ENCODE data around the gene GPR84. TPM values are rescaled to one million over a fixed set of nuclear protein-coding genes. Genes with fewer than 3 reads are reported as not detected.

GPR84 gene
- total and polyA plus RNA-seq, 9 of the 15 experiments (the other 6 are each of a cell fraction or from before 2014, with no cell fraction given), result 0.07 to 0.18 (median 0.11) TPM; not detected in 5

DNA sequence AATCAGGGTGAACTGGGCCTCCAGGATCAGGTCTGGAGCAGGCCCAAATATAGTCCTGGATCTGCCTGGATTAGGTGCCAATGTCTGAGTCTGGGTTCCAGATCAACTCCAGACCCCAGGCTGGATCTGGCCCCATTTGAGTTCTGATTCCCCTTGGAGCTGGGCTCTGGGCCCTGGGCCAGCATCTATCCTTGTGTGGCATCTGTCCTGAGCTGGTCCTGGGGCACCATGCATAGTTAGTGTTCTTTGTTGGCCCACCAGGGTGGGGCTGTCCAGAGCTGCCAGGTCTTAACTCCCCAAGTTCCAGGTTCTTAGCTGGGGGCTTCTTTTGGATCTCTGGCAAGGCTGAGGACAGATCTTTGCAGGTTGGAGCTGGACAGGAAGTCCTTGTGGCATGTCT is 31.3 kb upstream of the GPR84 start:
- H3K4me1 ChIP-seq (replicated peaks in 1 of 2; ENCODE audit: control insufficient read depth in 2 of 2, insufficient read depth in 2 of 2, low read length in 2 of 2), result peaks cover 23 to 24% of the 10 kb centered on the region in 2 experiments; a peak in 4 of 5 replicates
- BruUV-seq (replicated peaks), result TSS peak; percentile 24
- CTCF ChIA-PET (ENCODE audit: low intra/inter-chr PET ratio), result interaction anchor here (1.2 kb wide), 1 partner anchor 16 kb away, joined by 9 read pairs; no protein-coding TSS in a partner anchor

DNA sequence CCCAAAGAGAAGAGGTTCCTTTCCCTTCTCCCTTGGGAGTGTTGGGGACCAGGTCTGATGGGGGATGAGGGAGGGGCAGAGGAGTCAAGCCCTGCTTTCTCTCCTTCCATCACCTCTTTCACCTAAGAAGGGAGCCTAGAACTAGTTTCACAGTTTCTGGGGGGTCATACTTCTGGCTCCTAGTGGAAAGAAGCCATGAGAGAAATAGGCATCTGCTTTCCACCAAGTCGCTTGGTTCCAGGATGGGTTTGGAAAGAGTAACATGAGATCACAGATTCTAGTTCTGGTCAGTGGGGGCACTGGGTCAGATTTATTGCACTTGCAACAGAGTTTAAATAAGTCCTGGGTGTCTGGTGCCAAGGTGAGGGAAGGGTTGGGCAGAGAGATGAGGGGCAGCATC is 30.7 kb upstream of the GPR84 start:
- H3K4me3 ChIP-seq, result no peak overlapping the region
- ChIA-PET POLR2A (interaction anchor here (0.5 to 3.1 kb wide), 4 partner anchors 16 to 176 kb away, joined by 3 to 13 read pairs (median 3); no protein-coding TSS in a partner anchor), CTCF (ENCODE audit: low intra/inter-chr PET ratio) (interaction anchor here (1.2 to 1.3 kb wide), 2 partner anchors 16 to 178 kb away, joined by 3 to 9 read pairs; no protein-coding TSS in a partner anchor)
- peaks cover 27 to 30% of the 10 kb centered on the region in 2 experiments; a peak in 4 of 5 replicates for H3K4me1 ChIP-seq (replicated peaks in 1 of 2; ENCODE audit: control insufficient read depth in 2 of 2, insufficient read depth in 2 of 2, low read length in 2 of 2)
- no peaks in the 10 kb centered on the region; the same call in 1 of the 2 replicates for H4K20me1 ChIP-seq (replicated peaks; ENCODE audit: control insufficient read depth, insufficient read depth, low read length)
- DNase-seq (ENCODE audit: extremely low read depth in 1 of 4, low spot score in 3 of 4), result no peak
- in situ Hi-C loops (cut with MboI) (loop anchor here (10.0 kb wide), 1 partner anchor 50 kb away; no protein-coding TSS in a partner anchor), intact Hi-C loops (cut with micrococcal nuclease) (loop anchor here (1.0 kb wide), 3 partner anchors 16 to 44 kb away; no protein-coding TSS in a partner anchor)
- H3K4me2 ChIP-seq (ENCODE audit: insufficient read depth, low read length), result no peak overlapping the region
- H2AFZ ChIP-seq (ENCODE audit: low read depth, low read length), result no peak overlapping the region
- H3K27me3 ChIP-seq (ENCODE audit: control insufficient read depth in 2 of 2, insufficient read depth in 2 of 2, low read length in 2 of 2), result no peaks in the 10 kb centered on the region
- H3K27ac ChIP-seq (ENCODE audit: extremely low read depth, low read depth, low read length), result no peak overlapping the region
- 92% methylated on average over 1 of the region's 1 CpG for WGBS (ENCODE audit: insufficient coverage, low coverage, missing lambda C conversion rate)
- ATAC-seq, result no peak
- no TSS peak for BruUV-seq (replicated peaks)
- FAIRE-seq, result no peak
- H3K9ac ChIP-seq (ENCODE audit: insufficient read depth in 1 of 2, low read depth in 2 of 2, low read length in 2 of 2), result no peak overlapping the region
- peaks cover 3% of the 10 kb centered on the region for H3K9me1 ChIP-seq (ENCODE audit: control insufficient read depth, insufficient read depth, low read length)
- peaks cover 60% of the 10 kb centered on the region for H3K36me3 ChIP-seq (ENCODE audit: control insufficient read depth, insufficient read depth, low read length)
- peaks cover 41% of the 10 kb centered on the region for H3K79me2 ChIP-seq (ENCODE audit: control insufficient read depth, insufficient read depth, low read length)
- TF ChIP-seq HNRNPH1 (optimal IDR thresholded peaks at IDR 0.05; ENCODE audit: low read depth, low read length) (no peak), SUPT5H (IDR thresholded peaks at IDR 0.05) (0 out of 2 replicates have a peak, but pooled peaks have one; percentile 10), MCM3 (IDR thresholded peaks at IDR 0.05) (no peak)
- H3K9me3 ChIP-seq (replicated peaks; ENCODE audit: control insufficient read depth, insufficient read depth, low read depth, low read length), result no peaks in the 10 kb centered on the region

More for the DNA sequence above, 31.3 kb upstream of the GPR84 start:
- Histone ChIP-seq H3K9me3 (replicated peaks; ENCODE audit: control insufficient read depth, insufficient read depth, low read depth, low read length) (no peaks in the 10 kb centered on the region), H4K20me1 (replicated peaks; ENCODE audit: control insufficient read depth, insufficient read depth, low read length) (no peaks in the 10 kb centered on the region; the same call in 1 of the 2 replicates), H3K79me2 (ENCODE audit: control insufficient read depth, insufficient read depth, low read length) (peaks cover 36% of the 10 kb centered on the region), H3K27me3 (ENCODE audit: control insufficient read depth in 2 of 2, insufficient read depth in 2 of 2, low read length in 2 of 2) (no peaks in the 10 kb centered on the region), H3K36me3 (ENCODE audit: control insufficient read depth, insufficient read depth, low read length) (peaks cover 66% of the 10 kb centered on the region), H3K4me2 (ENCODE audit: insufficient read depth, low read length) (no peak overlapping the region), H3K4me3 (no peak overlapping the region), H2AFZ (ENCODE audit: low read depth, low read length) (no peak overlapping the region), H3K9ac (ENCODE audit: insufficient read depth in 1 of 2, low read depth in 2 of 2, low read length in 2 of 2) (no peak overlapping the region), H3K27ac (ENCODE audit: extremely low read depth, low read depth, low read length) (no peak overlapping the region), H3K9me1 (ENCODE audit: control insufficient read depth, insufficient read depth, low read length) (peaks cover 3% of the 10 kb centered on the region)
- no peak for FAIRE-seq
- DNase-seq (ENCODE audit: extremely low read depth in 1 of 4, low spot score in 3 of 4), result no peak
- TF ChIP-seq DMBX1 (CRISPR knock-in tag; IDR thresholded peaks at IDR 0.05; ENCODE audit: borderline replicate concordance) (no peak), RBFOX2 (IDR thresholded peaks at IDR 0.05; ENCODE audit: low read depth, low read length) (peak; percentile 26; the same call in 1 of the 2 replicates)
- in situ Hi-C loops (cut with MboI), result loop anchor here (10.0 kb wide), 1 partner anchor 49 kb away; no protein-coding TSS in a partner anchor
- POLR2A ChIA-PET, result interaction anchor here (0.5 to 3.1 kb wide), 8 partner anchors 9 to 175 kb away, joined by 3 to 13 read pairs (median 3); partner anchors contain the start of gene HNRNPA1
- ATAC-seq, result no peak
- intact Hi-C loops (cut with micrococcal nuclease), result no loop called here

Data from K562 (cell line).